ENCODE data around the gene NOC4L.

The NOC4L gene

GRCh38 chr12:132197581-132198354 lies 53.5 kb downstream of the NOC4L start:
- DNase-seq: no peak
- H3K79me2 ChIP-seq (ENCODE audit: control insufficient read depth, insufficient read depth, low read length): no peaks in the 10 kb centered on the region
- no CpG with 5 or more reads among the region's 44 CpGs for WGBS (ENCODE audit: extremely low coverage, insufficient coverage, low lambda C conversion rate)

GRCh38 chr12:132199101-132199500 lies 54.8 kb downstream of the NOC4L start:
- WGBS (ENCODE audit: extremely low coverage, insufficient coverage, low lambda C conversion rate): no CpG with 5 or more reads among the region's 18 CpGs
- H3K18ac ChIP-seq (ENCODE audit: low read length): no peak overlapping the region
- no peaks in the 10 kb centered on the region for H3K79me1 ChIP-seq (ENCODE audit: low read length)
- no peak overlapping the region for H2BK5ac ChIP-seq (ENCODE audit: low read length)
- no peak overlapping the region for H2BK120ac ChIP-seq (ENCODE audit: low read depth, low read length)
- no peak for DNase-seq
- no peak overlapping the region for H3K9ac ChIP-seq (ENCODE audit: low read length)
- H3K4me2 ChIP-seq (ENCODE audit: low read length): no peak overlapping the region
- H4K5ac ChIP-seq (ENCODE audit: low read length): no peak overlapping the region
- no peak overlapping the region for H3K56ac ChIP-seq (ENCODE audit: low read length)
- no peak overlapping the region for H3K23ac ChIP-seq (ENCODE audit: low read length)
- no peaks in the 10 kb centered on the region for H3K4me1 ChIP-seq (ENCODE audit: control insufficient read depth, low read depth, low read length)
- H2BK15ac ChIP-seq (replicated peaks; ENCODE audit: low read depth): no peak overlapping the region
- H3K27me3 ChIP-seq (ENCODE audit: insufficient read depth, low read length, poor library complexity): no peaks in the 10 kb centered on the region
- no peak overlapping the region for H3K27ac ChIP-seq (ENCODE audit: low read depth, low read length)
- no peak overlapping the region for H3K4ac ChIP-seq (ENCODE audit: low read depth, low read length)
- no peak overlapping the region for H4K8ac ChIP-seq (ENCODE audit: low read depth, low read length)
- no peaks in the 10 kb centered on the region for H3K36me3 ChIP-seq (ENCODE audit: control insufficient read depth, insufficient read depth, low read length)
- H2AK5ac ChIP-seq (ENCODE audit: low read length): no peak overlapping the region
- no peak overlapping the region for H3K4me3 ChIP-seq (ENCODE audit: low read length)
- no peaks in the 10 kb centered on the region for H3K79me2 ChIP-seq (ENCODE audit: control insufficient read depth, insufficient read depth, low read length)

More at GRCh38 chr12:132197581-132198354, 53.5 kb downstream of the NOC4L start:
- no peaks in the 10 kb centered on the region for H3K79me1 ChIP-seq (ENCODE audit: low read length)
- no peak overlapping the region for H2BK5ac ChIP-seq (ENCODE audit: low read length)
- H3K18ac ChIP-seq (ENCODE audit: low read length): no peak overlapping the region
- H4K8ac ChIP-seq (ENCODE audit: low read depth, low read length): no peak overlapping the region
- no peaks in the 10 kb centered on the region for H3K4me1 ChIP-seq (ENCODE audit: control insufficient read depth, low read depth, low read length)
- H3K9ac ChIP-seq (ENCODE audit: low read length): no peak overlapping the region
- H2BK120ac ChIP-seq (ENCODE audit: low read depth, low read length): no peak overlapping the region
- no peak overlapping the region for H2BK15ac ChIP-seq (replicated peaks; ENCODE audit: low read depth)
- no peak overlapping the region for H3K4ac ChIP-seq (ENCODE audit: low read depth, low read length)
- H3K27me3 ChIP-seq (ENCODE audit: insufficient read depth, low read length, poor library complexity): no peaks in the 10 kb centered on the region
- H3K23ac ChIP-seq (ENCODE audit: low read length): no peak overlapping the region
- H3K56ac ChIP-seq (ENCODE audit: low read length): no peak overlapping the region
- no peaks in the 10 kb centered on the region for H3K36me3 ChIP-seq (ENCODE audit: control insufficient read depth, insufficient read depth, low read length)
- no peak overlapping the region for H2AK5ac ChIP-seq (ENCODE audit: low read length)
- H3K4me2 ChIP-seq (ENCODE audit: low read length): no peak overlapping the region
- no peak overlapping the region for H4K5ac ChIP-seq (ENCODE audit: low read length)
- H3K4me3 ChIP-seq (ENCODE audit: low read length): no peak overlapping the region
- no peak overlapping the region for H3K27ac ChIP-seq (ENCODE audit: low read depth, low read length)

- Histone ChIP-seq H3K79me2 (ENCODE audit: control insufficient read depth, insufficient read depth, low read length) (no peaks in the 10 kb centered on the region), H3K4me2 (ENCODE audit: low read length) (no peak overlapping the region), H2BK120ac (ENCODE audit: low read depth, low read length) (no peak overlapping the region), H3K4ac (ENCODE audit: low read depth, low read length) (no peak overlapping the region), H3K79me1 (ENCODE audit: low read length) (no peaks in the 10 kb centered on the region), H3K27me3 (ENCODE audit: insufficient read depth, low read length, poor library complexity) (no peaks in the 10 kb centered on the region), H3K27ac (ENCODE audit: low read depth, low read length) (no peak overlapping the region), H3K23ac (ENCODE audit: low read length) (no peak overlapping the region), H3K4me1 (ENCODE audit: control insufficient read depth, low read depth, low read length) (no peaks in the 10 kb centered on the region), H2BK5ac (ENCODE audit: low read length) (no peak overlapping the region), H3K9ac (ENCODE audit: low read length) (no peak overlapping the region), H3K18ac (ENCODE audit: low read length) (no peak overlapping the region), H3K36me3 (ENCODE audit: control insufficient read depth, insufficient read depth, low read length) (no peaks in the 10 kb centered on the region), H3K56ac (ENCODE audit: low read length) (no peak overlapping the region), H2AK5ac (ENCODE audit: low read length) (no peak overlapping the region), H3K4me3 (ENCODE audit: low read length) (no peak overlapping the region), H4K5ac (ENCODE audit: low read length) (no peak overlapping the region), H4K8ac (ENCODE audit: low read depth, low read length) (no peak overlapping the region), H2BK15ac (replicated peaks; ENCODE audit: low read depth) (no peak overlapping the region)
- no CpG with 5 or more reads among the region's 24 CpGs for WGBS (ENCODE audit: extremely low coverage, insufficient coverage, low lambda C conversion rate)
- DNase-seq: no peak
These were observed 55.5 kb downstream of the NOC4L start for GRCh38 chr12:132199526-132200319.

GRCh38 chr12:132200800-132201199 lies 56.5 kb downstream of the NOC4L start:
- no peak for DNase-seq
- no peaks in the 10 kb centered on the region for H3K79me1 ChIP-seq (ENCODE audit: low read length)
- H3K27me3 ChIP-seq (ENCODE audit: insufficient read depth, low read length, poor library complexity): no peaks in the 10 kb centered on the region
- WGBS (ENCODE audit: extremely low coverage, insufficient coverage, low lambda C conversion rate): no CpG with 5 or more reads among the region's 19 CpGs
- no peaks in the 10 kb centered on the region for H3K4me1 ChIP-seq (ENCODE audit: control insufficient read depth, low read depth, low read length)
- H2BK5ac ChIP-seq (ENCODE audit: low read length): no peak overlapping the region
- no peak overlapping the region for H3K4me3 ChIP-seq (ENCODE audit: low read length)
- H3K9ac ChIP-seq (ENCODE audit: low read length): no peak overlapping the region
- H3K4me2 ChIP-seq (ENCODE audit: low read length): no peak overlapping the region
- no peaks in the 10 kb centered on the region for H3K79me2 ChIP-seq (ENCODE audit: control insufficient read depth, insufficient read depth, low read length)
- no peak overlapping the region for H4K5ac ChIP-seq (ENCODE audit: low read length)
- no peak overlapping the region for H2BK120ac ChIP-seq (ENCODE audit: low read depth, low read length)
- no peak overlapping the region for H4K8ac ChIP-seq (ENCODE audit: low read depth, low read length)
- no peak overlapping the region for H3K56ac ChIP-seq (ENCODE audit: low read length)
- H2AK5ac ChIP-seq (ENCODE audit: low read length): no peak overlapping the region
- H3K36me3 ChIP-seq (ENCODE audit: control insufficient read depth, insufficient read depth, low read length): no peaks in the 10 kb centered on the region
- no peak overlapping the region for H3K27ac ChIP-seq (ENCODE audit: low read depth, low read length)
- H3K18ac ChIP-seq (ENCODE audit: low read length): no peak overlapping the region
- no peak overlapping the region for H3K23ac ChIP-seq (ENCODE audit: low read length)
- H2BK15ac ChIP-seq (replicated peaks; ENCODE audit: low read depth): no peak overlapping the region
- no peak overlapping the region for H3K4ac ChIP-seq (ENCODE audit: low read depth, low read length)

GRCh38 chr12:132201391-132202120 lies 57.3 kb downstream of the NOC4L start:
- Histone ChIP-seq H3K4me3 (ENCODE audit: low read length) (no peak overlapping the region), H3K9ac (ENCODE audit: low read length) (no peak overlapping the region), H3K79me1 (ENCODE audit: low read length) (no peaks in the 10 kb centered on the region), H3K79me2 (ENCODE audit: control insufficient read depth, insufficient read depth, low read length) (no peaks in the 10 kb centered on the region), H3K27ac (ENCODE audit: low read depth, low read length) (no peak overlapping the region), H2AK5ac (ENCODE audit: low read length) (no peak overlapping the region), H2BK5ac (ENCODE audit: low read length) (no peak overlapping the region), H3K56ac (ENCODE audit: low read length) (no peak overlapping the region), H3K4me2 (ENCODE audit: low read length) (no peak overlapping the region), H3K4me1 (ENCODE audit: control insufficient read depth, low read depth, low read length) (no peaks in the 10 kb centered on the region), H3K18ac (ENCODE audit: low read length) (no peak overlapping the region), H4K5ac (ENCODE audit: low read length) (no peak overlapping the region), H3K27me3 (ENCODE audit: insufficient read depth, low read length, poor library complexity) (no peaks in the 10 kb centered on the region), H2BK120ac (ENCODE audit: low read depth, low read length) (no peak overlapping the region), H3K36me3 (ENCODE audit: control insufficient read depth, insufficient read depth, low read length) (no peaks in the 10 kb centered on the region), H3K23ac (ENCODE audit: low read length) (no peak overlapping the region), H3K4ac (ENCODE audit: low read depth, low read length) (no peak overlapping the region), H2BK15ac (replicated peaks; ENCODE audit: low read depth) (no peak overlapping the region), H4K8ac (ENCODE audit: low read depth, low read length) (no peak overlapping the region)
- no CpG with 5 or more reads among the region's 23 CpGs for WGBS (ENCODE audit: extremely low coverage, insufficient coverage, low lambda C conversion rate)
- no peak for DNase-seq
